Liver (tissue), 3 donors: ENCODE measurements around the gene RAD23A.

Experiments
- EGR1 ChIP-seq, 2 donors: IDR thresholded peaks; 2 replicates each; pipeline ENCODE4 v1.6.1; 2016 to 2018; ENCODE audit warnings: antibody characterized with exemption in 2 of 2, low read depth in 2 of 2
- FOXA2 ChIP-seq: IDR thresholded peaks from 2 replicates; pipeline ENCODE4 v1.6.1; 2016; ENCODE audit warnings: antibody characterized with exemption
- GABPA ChIP-seq, 2 donors: IDR thresholded peaks in 1 of 2; conservative IDR thresholded peaks in 1 of 2; 2 replicates each; pipeline ENCODE4 v1.6.1; 2016; ENCODE audit warnings: antibody characterized with exemption in 2 of 2, mild to moderate bottlenecking in 1 of 2, moderate library complexity in 1 of 2
- RAD21 ChIP-seq, 2 donors: IDR thresholded peaks; 2 replicates each; pipeline ENCODE4 v1.6.1; 2016; ENCODE audit warnings: antibody characterized with exemption in 2 of 2, mild to moderate bottlenecking in 2 of 2
- RXRA ChIP-seq, 2 donors: IDR thresholded peaks; 2 replicates each; pipeline ENCODE4 v1.6.1; 2017 to 2018; ENCODE audit warnings: antibody characterized with exemption in 2 of 2, mild to moderate bottlenecking in 1 of 2
- TAF1 ChIP-seq: conservative IDR thresholded peaks from 2 replicates; pipeline ENCODE4 v1.6.1; 2016; ENCODE audit warnings: antibody characterized with exemption, mild to moderate bottlenecking
- YY1 ChIP-seq: IDR thresholded peaks from 2 replicates; pipeline ENCODE4 v1.6.1; 2016; ENCODE audit warnings: antibody characterized with exemption, mild to moderate bottlenecking
- TF ChIP-seq, protein P1 (sequence below): fragments of 150-350 bp; IDR thresholded peaks from 2 replicates; pipeline ENCODE4 v1.5.1; 2017; ENCODE audit warnings: improper control_type of control experiment, low read depth, low read length; ENCODE audit not compliant: missing input control
- TF ChIP-seq, protein P2 (sequence below): IDR thresholded peaks from 2 replicates; pipeline ENCODE4 v1.6.1; 2016; ENCODE audit warnings: antibody characterized with exemption
- TF ChIP-seq, protein P3 (sequence below): IDR thresholded peaks from 2 replicates; pipeline ENCODE4 v1.6.1; 2016; ENCODE audit warnings: antibody characterized with exemption
- TF ChIP-seq, protein P4 (sequence below): IDR thresholded peaks from 2 replicates; pipeline ENCODE4 v1.6.1; 2016; ENCODE audit warnings: antibody characterized with exemption, mild to moderate bottlenecking
- donor health status: healthy.
- donor health status: healthy.

- TF ChIP-seq, protein P1, sequence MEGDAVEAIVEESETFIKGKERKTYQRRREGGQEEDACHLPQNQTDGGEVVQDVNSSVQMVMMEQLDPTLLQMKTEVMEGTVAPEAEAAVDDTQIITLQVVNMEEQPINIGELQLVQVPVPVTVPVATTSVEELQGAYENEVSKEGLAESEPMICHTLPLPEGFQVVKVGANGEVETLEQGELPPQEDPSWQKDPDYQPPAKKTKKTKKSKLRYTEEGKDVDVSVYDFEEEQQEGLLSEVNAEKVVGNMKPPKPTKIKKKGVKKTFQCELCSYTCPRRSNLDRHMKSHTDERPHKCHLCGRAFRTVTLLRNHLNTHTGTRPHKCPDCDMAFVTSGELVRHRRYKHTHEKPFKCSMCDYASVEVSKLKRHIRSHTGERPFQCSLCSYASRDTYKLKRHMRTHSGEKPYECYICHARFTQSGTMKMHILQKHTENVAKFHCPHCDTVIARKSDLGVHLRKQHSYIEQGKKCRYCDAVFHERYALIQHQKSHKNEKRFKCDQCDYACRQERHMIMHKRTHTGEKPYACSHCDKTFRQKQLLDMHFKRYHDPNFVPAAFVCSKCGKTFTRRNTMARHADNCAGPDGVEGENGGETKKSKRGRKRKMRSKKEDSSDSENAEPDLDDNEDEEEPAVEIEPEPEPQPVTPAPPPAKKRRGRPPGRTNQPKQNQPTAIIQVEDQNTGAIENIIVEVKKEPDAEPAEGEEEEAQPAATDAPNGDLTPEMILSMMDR: no peak
- TF ChIP-seq, protein P2, sequence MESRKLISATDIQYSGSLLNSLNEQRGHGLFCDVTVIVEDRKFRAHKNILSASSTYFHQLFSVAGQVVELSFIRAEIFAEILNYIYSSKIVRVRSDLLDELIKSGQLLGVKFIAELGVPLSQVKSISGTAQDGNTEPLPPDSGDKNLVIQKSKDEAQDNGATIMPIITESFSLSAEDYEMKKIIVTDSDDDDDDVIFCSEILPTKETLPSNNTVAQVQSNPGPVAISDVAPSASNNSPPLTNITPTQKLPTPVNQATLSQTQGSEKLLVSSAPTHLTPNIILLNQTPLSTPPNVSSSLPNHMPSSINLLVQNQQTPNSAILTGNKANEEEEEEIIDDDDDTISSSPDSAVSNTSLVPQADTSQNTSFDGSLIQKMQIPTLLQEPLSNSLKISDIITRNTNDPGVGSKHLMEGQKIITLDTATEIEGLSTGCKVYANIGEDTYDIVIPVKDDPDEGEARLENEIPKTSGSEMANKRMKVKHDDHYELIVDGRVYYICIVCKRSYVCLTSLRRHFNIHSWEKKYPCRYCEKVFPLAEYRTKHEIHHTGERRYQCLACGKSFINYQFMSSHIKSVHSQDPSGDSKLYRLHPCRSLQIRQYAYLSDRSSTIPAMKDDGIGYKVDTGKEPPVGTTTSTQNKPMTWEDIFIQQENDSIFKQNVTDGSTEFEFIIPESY: no peak
- TF ChIP-seq RXRA (IDR thresholded peaks at IDR 0.05) (no peak), EGR1 (IDR thresholded peaks at IDR 0.05; ENCODE audit: low read depth in 2 of 2) (no peak), FOXA2 (no peak), GABPA (IDR thresholded peaks at IDR 0.05 in 1 of 2, conservative IDR thresholded peaks at IDR 0.05 in 1 of 2) (no peak), TAF1 (no peak), RAD21 (IDR thresholded peaks at IDR 0.05) (no peak), YY1 (no peak)
- TF ChIP-seq, protein P3, sequence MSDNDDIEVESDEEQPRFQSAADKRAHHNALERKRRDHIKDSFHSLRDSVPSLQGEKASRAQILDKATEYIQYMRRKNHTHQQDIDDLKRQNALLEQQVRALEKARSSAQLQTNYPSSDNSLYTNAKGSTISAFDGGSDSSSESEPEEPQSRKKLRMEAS: no peak
- TF ChIP-seq, protein P4, sequence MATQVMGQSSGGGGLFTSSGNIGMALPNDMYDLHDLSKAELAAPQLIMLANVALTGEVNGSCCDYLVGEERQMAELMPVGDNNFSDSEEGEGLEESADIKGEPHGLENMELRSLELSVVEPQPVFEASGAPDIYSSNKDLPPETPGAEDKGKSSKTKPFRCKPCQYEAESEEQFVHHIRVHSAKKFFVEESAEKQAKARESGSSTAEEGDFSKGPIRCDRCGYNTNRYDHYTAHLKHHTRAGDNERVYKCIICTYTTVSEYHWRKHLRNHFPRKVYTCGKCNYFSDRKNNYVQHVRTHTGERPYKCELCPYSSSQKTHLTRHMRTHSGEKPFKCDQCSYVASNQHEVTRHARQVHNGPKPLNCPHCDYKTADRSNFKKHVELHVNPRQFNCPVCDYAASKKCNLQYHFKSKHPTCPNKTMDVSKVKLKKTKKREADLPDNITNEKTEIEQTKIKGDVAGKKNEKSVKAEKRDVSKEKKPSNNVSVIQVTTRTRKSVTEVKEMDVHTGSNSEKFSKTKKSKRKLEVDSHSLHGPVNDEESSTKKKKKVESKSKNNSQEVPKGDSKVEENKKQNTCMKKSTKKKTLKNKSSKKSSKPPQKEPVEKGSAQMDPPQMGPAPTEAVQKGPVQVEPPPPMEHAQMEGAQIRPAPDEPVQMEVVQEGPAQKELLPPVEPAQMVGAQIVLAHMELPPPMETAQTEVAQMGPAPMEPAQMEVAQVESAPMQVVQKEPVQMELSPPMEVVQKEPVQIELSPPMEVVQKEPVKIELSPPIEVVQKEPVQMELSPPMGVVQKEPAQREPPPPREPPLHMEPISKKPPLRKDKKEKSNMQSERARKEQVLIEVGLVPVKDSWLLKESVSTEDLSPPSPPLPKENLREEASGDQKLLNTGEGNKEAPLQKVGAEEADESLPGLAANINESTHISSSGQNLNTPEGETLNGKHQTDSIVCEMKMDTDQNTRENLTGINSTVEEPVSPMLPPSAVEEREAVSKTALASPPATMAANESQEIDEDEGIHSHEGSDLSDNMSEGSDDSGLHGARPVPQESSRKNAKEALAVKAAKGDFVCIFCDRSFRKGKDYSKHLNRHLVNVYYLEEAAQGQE: no peak
These were observed 34.3 kb downstream of the RAD23A start for GRCh38 chr19:12979974-12980373.
